Effector memory CD4-positive, alpha-beta T cell (primary cell): ENCODE measurements around the gene TUBA4B.

ENCODE experiments used
- DNase-seq, 3 donors: peaks; one replicate each; pipeline ENCODE4 v3.0.0-alpha.2; 2020
- H3K27ac ChIP-seq: 2 replicates; pipeline ENCODE4 v1.7.0; 2013; ENCODE audit warnings: mild to moderate bottlenecking, low read length, moderate library complexity; ENCODE audit not compliant: insufficient read depth, poor library complexity, severe bottlenecking
- H3K27me3 ChIP-seq: replicated peaks from 2 replicates; pipeline ENCODE4 v1.7.0; 2013; ENCODE audit warnings: mild to moderate bottlenecking, low read length; ENCODE audit not compliant: insufficient read depth, control insufficient read depth, poor library complexity, severe bottlenecking
- H3K36me3 ChIP-seq: 2 replicates; pipeline ENCODE4 v1.7.0; 2013; ENCODE audit warnings: mild to moderate bottlenecking, low read length, moderate library complexity; ENCODE audit not compliant: control insufficient read depth, insufficient read depth
- H3K4me1 ChIP-seq: 2 replicates; pipeline ENCODE4 v1.7.0; 2013; ENCODE audit warnings: low read length, mild to moderate bottlenecking; ENCODE audit not compliant: control insufficient read depth, insufficient read depth, poor library complexity, severe bottlenecking
- H3K4me3 ChIP-seq: 2 replicates; pipeline ENCODE4 v1.7.0; 2013; ENCODE audit warnings: low read length, low read depth, mild to moderate bottlenecking; ENCODE audit not compliant: insufficient read depth, poor library complexity, severe bottlenecking
- H3K9me3 ChIP-seq: 2 replicates; pipeline ENCODE4 v1.7.0; 2013; ENCODE audit warnings: mild to moderate bottlenecking, low read length, moderate library complexity; ENCODE audit not compliant: control insufficient read depth

Gene TUBA4B

DNA sequence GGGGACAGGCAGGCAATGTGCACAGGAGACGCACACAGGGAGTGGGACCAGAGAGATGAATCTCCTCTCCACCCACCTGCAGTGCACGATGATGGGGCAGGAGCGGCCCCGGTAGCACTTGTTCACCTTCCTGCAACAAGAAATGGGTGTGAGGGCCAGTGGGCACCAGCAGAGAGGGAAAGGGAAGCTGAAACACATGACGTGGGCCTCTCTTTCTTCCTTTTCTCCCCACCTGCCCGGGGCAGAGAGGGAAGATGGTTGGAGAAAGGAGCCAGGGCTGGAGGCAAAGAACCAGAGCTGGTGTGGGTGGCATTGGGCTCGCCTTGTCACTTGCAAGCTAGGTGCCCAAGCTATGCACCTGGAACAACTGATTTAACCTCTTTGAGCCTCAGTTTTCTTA lies 38.4 kb downstream of the TUBA4B start:
- Histone ChIP-seq H3K27me3 (no peaks in the 10 kb centered on the region), H3K9me3 (no peaks in the 10 kb centered on the region), H3K4me1 (peaks cover 4% of the 10 kb centered on the region), H3K4me3 (no peak overlapping the region), H3K27ac (no peak overlapping the region), H3K36me3 (peaks cover 5% of the 10 kb centered on the region)
- no peak for DNase-seq

DNA sequence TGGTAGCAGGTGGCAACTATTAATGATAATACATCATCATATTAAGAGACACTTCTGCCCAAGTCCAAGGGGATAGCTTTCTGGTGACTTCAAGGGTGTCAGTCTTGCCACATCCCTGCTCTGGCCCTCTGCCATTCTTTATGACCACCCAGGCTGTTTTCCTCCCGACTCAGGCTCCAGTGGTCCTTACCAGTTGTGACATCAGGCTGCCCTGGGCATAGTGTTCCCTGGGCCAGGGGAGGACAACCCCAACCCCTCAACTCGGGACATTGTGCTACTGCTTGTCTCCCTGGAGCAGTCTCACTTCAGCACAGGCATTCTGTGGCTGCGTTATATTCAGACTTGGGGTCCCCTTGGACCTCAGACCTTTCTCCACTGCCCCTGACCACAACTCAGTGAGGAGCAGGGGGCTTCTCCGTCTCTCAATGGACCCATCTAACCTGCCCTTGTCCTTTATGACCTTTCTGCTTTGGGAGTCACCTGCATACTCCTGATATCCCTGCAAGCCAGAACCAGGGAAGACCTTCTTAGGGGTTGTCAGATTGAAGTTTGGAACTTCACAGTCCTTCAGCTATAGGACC lies 39.0 kb downstream of the TUBA4B start:
- no peak overlapping the region for H3K27ac ChIP-seq
- H3K36me3 ChIP-seq, result no peaks in the 10 kb centered on the region
- H3K27me3 ChIP-seq, result no peaks in the 10 kb centered on the region
- DNase-seq, result no peak
- peaks cover 4% of the 10 kb centered on the region for H3K4me1 ChIP-seq
- H3K4me3 ChIP-seq, result no peak overlapping the region
- no peaks in the 10 kb centered on the region for H3K9me3 ChIP-seq

DNA sequence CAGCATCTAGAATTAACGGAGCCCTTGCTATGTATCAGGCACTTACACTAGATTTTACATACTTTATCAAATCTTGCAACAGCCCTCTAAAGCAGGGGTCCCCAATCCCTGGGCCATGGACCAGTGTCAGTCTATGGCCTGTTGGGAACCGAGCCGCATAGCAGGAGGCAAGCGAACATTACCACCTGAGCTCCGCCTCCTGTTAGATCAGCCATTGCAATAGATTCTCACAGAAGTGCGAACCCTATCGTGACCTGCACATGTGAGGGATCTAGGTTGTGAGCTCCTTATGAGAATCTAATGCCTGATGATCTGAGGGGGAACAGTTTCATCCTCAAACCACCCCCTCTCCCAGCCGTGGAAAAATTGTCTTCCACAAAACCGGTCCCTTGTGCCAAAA lies 39.6 kb downstream of the TUBA4B start:
- peaks cover 4% of the 10 kb centered on the region for H3K4me1 ChIP-seq
- H3K4me3 ChIP-seq, result no peak overlapping the region
- no peaks in the 10 kb centered on the region for H3K27me3 ChIP-seq
- H3K9me3 ChIP-seq, result no peaks in the 10 kb centered on the region
- DNase-seq, result no peak
- H3K36me3 ChIP-seq, result no peaks in the 10 kb centered on the region
- H3K27ac ChIP-seq, result no peak overlapping the region

DNA sequence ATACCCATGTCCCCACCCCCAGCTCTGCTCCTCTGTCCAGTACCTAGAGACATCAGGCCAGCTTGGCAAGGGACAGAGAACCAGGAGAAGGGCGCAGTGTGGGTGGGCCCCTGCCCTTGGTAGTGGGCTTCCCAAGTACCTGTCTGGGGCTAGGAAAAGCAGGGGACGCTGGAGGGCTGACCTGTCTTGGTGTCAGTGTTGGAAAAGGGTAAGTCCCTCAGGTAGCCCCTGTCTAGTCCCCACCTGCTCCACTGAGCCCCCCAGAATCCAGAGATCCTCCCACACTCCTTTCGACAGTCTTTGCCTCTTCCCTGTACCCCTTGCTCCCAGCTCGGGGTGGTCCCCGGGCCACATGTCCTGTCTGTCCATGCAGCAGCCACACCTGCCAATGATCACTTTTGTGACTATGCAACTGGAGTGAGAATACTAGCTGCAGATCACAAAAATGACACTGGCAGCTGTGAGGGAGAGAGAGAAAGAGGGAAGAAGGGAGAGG lies 40.7 kb downstream of the TUBA4B start:
- DNase-seq, result no peak
- Histone ChIP-seq H3K36me3 (no peaks in the 10 kb centered on the region), H3K27ac (no peak overlapping the region), H3K27me3 (no peaks in the 10 kb centered on the region), H3K9me3 (no peaks in the 10 kb centered on the region), H3K4me3 (no peak overlapping the region), H3K4me1 (peaks cover 4% of the 10 kb centered on the region)

DNA sequence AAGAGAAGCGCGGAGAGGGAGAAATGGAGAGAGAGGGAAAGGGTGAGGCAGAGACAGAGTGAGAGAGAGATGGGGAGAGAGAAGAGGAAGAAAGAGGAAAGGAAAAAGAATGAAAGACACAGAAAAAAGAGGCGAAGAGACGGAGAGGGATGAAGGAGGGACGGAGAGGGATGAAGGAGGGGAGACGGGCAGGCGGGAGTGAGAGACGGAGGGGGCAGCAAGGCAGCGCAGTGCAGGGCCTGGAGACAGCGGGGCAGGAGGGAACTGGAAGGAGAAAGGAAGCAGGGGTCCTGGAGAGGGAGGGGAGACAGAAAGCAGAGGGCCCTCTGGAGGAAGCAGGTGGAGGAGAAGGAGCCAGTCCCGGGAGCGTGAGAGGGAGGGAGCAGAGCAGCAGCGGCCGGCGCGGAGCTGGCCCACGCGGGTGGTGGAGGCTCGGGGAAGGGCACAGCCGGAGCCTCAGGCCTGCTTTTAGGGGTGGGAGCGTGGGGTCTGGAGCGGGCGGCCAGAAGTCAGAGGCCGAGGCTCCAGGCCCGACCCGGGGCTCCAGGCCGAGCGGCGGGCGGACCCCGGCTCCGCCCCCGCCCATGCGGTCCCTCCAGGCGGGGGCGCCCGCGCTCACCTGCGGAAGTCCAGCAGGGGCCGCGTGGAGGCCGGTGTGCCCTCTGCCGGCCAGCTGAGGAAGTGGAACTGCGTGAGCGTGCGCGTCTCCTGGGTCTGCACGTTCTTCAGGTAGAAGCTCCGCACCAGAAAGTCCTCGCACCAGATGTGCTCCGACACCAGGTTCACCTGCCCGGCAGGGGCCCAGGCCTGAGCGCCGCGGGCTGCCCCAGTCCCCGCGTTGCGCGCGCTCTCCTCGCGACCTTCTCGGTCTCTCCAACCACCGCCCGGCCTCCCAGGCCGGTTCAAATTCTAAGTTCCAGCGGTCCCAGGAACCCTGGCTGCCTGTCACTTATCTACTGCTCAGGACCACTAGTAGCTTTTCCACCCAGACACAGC lies 41.6 kb downstream of the TUBA4B start:
- DNase-seq, result peak; percentile 78 to 82 (median 79)
- H3K27me3 ChIP-seq, result no peaks in the 10 kb centered on the region
- H3K36me3 ChIP-seq, result no peaks in the 10 kb centered on the region
- H3K4me1 ChIP-seq, result peaks cover 4% of the 10 kb centered on the region
- H3K27ac ChIP-seq, result peak overlapping the region; percentile 65
- H3K9me3 ChIP-seq, result no peaks in the 10 kb centered on the region
- peak overlapping the region; percentile 61 for H3K4me3 ChIP-seq

DNA sequence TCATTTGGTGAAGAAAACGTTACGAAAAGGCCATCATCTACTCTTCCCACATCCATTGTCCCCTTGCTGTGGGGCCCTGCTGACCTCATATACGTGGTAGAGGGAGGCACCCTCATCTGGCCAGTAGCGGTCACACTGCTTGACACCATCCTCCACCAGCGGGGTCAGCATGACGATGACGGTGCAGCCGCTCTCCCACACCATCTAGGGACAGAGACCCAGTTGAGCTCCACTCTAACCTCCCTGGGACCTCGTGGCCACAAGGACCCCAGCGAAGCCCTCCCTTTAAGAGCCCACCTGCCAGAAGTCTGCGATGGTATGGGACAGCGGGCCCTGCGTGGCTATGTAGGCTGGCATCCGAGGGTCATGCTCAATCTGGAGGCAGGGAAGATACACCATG lies 43.1 kb downstream of the TUBA4B start:
- no peak overlapping the region for H3K27ac ChIP-seq
- H3K36me3 ChIP-seq, result no peaks in the 10 kb centered on the region
- no peak for DNase-seq
- peaks cover 4% of the 10 kb centered on the region for H3K4me1 ChIP-seq
- no peaks in the 10 kb centered on the region for H3K27me3 ChIP-seq
- H3K4me3 ChIP-seq, result no peak overlapping the region
- H3K9me3 ChIP-seq, result no peaks in the 10 kb centered on the region

DNA sequence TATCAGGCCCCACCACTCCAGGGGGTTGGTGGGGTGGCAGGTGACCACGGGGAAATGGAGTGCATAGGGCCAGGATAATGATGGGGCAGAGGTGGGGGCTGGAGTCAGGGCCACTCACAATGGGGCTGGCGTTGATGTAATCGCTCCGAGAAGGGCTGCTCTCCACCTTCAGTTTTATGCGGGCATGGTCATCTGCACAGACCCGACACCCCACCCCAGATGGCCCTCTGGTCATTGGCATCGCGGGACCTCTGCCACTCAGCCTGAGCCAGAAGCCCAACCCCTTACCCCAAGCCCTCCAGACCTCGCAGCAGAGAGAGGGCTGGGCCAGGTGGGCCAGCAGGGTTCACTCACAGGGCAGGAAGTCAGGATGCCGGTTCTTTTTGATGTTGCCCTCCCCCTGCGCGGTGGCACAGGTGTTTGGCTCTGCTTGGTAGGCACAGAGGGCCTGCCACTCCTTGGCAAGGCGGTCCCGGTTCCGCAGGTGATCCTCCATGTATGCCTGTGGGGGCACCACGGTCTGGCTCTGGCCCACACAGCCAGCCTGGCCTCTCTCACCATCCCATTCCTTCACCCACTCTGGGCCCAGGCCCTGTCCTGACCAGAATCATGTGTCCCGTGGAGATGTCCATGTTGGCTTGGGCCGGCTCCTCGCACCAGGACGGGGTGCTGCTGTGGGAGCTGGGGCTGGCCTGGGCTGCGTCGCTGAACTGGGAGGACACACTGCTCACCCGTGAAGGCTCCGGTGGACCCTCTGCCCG lies 43.8 kb downstream of the TUBA4B start:
- Histone ChIP-seq H3K27ac (no peak overlapping the region), H3K36me3 (no peaks in the 10 kb centered on the region), H3K9me3 (no peaks in the 10 kb centered on the region), H3K4me3 (no peak overlapping the region), H3K4me1 (peaks cover 4% of the 10 kb centered on the region), H3K27me3 (no peaks in the 10 kb centered on the region)
- no peak for DNase-seq

DNA sequence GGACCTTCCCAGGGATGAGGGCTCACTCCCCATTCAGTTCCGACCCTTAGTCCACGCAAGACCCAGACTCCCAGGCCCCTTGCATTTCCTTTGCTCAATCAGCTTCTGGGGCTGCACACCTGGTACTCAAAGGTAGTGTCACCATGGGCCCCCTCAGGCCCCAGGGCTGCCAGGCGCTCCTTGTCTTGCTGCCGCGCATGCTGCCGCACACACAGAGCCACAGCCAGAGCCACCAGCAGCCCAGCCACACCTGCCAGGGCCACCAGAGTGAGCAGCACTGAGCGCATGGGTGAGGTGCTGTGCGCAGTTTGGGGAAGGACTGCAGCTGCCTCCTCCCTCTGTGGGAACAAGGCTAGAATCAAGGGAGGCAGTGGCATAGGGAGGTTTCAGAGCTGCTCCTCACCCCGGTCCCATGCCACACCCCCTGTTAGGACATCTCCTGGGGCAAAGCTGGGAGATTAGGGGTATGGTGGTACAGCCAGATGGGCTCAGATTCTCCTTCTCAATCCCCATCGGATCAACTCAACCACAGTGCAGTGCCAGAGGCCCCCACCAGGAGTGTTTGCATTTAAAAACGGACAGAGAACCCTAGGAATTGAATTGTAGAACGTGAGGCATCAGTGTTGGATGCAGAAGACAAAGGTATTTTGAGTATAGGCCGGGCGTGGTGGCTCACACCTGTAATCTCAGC lies 44.9 kb downstream of the TUBA4B start:
- DNase-seq, result no peak
- Histone ChIP-seq H3K27me3 (no peaks in the 10 kb centered on the region), H3K27ac (no peak overlapping the region), H3K4me3 (no peak overlapping the region), H3K36me3 (no peaks in the 10 kb centered on the region), H3K9me3 (no peaks in the 10 kb centered on the region), H3K4me1 (peaks cover 4% of the 10 kb centered on the region)

DNA sequence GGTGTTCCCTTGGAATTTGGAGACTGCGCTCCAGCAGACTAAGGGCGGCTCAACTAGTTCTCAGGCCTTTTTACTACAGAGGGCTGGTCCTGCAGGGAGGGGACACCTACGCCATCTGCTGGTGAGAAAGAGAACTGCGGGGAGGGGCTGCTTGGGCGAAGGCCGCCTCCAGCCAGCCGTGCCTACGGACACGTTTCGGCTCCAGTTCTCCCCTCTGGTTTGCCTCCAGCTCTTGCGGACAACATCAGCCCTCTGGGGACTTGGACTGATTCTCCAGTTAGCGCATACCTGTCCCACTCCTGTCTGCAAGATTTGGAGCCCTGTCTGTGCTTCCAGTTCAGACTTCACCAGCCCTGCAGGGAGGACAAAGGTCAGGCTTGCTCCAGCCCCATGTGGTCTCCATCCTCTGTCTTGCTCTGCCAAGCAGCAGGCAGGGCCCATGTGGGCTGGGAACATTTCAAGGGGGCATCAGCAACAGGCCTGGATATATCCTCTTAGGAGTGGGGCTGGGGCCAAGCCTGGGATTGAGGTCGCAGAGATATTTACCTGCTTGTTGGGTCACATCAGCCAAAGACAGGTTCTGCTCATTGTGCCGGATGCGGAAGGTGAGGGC lies 45.8 kb downstream of the TUBA4B start:
- peak; percentile 72 to 78 (median 77) for DNase-seq

More for the DNA sequence above, 45.8 kb downstream of the TUBA4B start:
- H3K4me3 ChIP-seq, result no peak overlapping the region
- no peaks in the 10 kb centered on the region for H3K27me3 ChIP-seq
- no peaks in the 10 kb centered on the region for H3K36me3 ChIP-seq
- H3K27ac ChIP-seq, result no peak overlapping the region
- H3K4me1 ChIP-seq, result peaks cover 4% of the 10 kb centered on the region
- H3K9me3 ChIP-seq, result no peaks in the 10 kb centered on the region
